GM21529 (cell line): ENCODE measurements around the gene PPP2R5E.

ENCODE experiments used
- ATAC-seq: cut with Tn5 transposase; IDR thresholded peaks from one replicate; pipeline ENCODE4 v1.9.1; 2021; ENCODE audit not compliant: unreplicated experiment

The PPP2R5E gene

GRCh38 chr14:63474111-63474510, 69.1 kb downstream of the PPP2R5E start:
- no peak for ATAC-seq

GRCh38 chr14:63472986-63473788, 70.0 kb downstream of the PPP2R5E start:
- no peak for ATAC-seq

GRCh38 chr14:63470962-63471793, 72.0 kb downstream of the PPP2R5E start:
- ATAC-seq: peak; percentile 93

GRCh38 chr14:63468294-63468693, 74.9 kb downstream of the PPP2R5E start:
- ATAC-seq: no peak

GRCh38 chr14:63467440-63468072, 75.6 kb downstream of the PPP2R5E start:
- no peak for ATAC-seq

GRCh38 chr14:63465347-63465746, 77.8 kb downstream of the PPP2R5E start:
- ATAC-seq: no peak

- no peak for ATAC-seq
Observed at GRCh38 chr14:63460680-63461369, 82.4 kb downstream of the PPP2R5E start.

GRCh38 chr14:63459738-63460137, 83.4 kb downstream of the PPP2R5E start:
- no peak for ATAC-seq

GRCh38 chr14:63457498-63457897, 85.7 kb downstream of the PPP2R5E start:
- no peak for ATAC-seq

GRCh38 chr14:63454863-63455622, 88.1 kb downstream of the PPP2R5E start:
- peak; percentile 63 for ATAC-seq

GRCh38 chr14:63454436-63454835, 88.7 kb downstream of the PPP2R5E start:
- ATAC-seq: no peak

- ATAC-seq: no peak
Observed at GRCh38 chr14:63453443-63453936, 89.7 kb downstream of the PPP2R5E start.

- ATAC-seq: no peak
Observed at GRCh38 chr14:63452796-63453195, 90.4 kb downstream of the PPP2R5E start.

- ATAC-seq: no peak
Observed at GRCh38 chr14:63448841-63449240, 94.3 kb downstream of the PPP2R5E start.

GRCh38 chr14:63444588-63444987, 98.6 kb downstream of the PPP2R5E start:
- no peak for ATAC-seq

- no peak for ATAC-seq
Observed at GRCh38 chr14:63443988-63444387, 99.2 kb downstream of the PPP2R5E start.

GRCh38 chr14:63443361-63443760, 99.8 kb downstream of the PPP2R5E start:
- no peak for ATAC-seq

GRCh38 chr14:63438065-63438757, 105.0 kb downstream of the PPP2R5E start:
- ATAC-seq: no peak

GRCh38 chr14:63436286-63437098, 106.7 kb downstream of the PPP2R5E start:
- no peak for ATAC-seq
